Measurements from ENCODE around the gene TMEM234. TPM values are rescaled to one million over a fixed set of nuclear protein-coding genes. Genes with fewer than 3 reads are reported as not detected.

TMEM234 gene
- total and polyA plus RNA-seq, 2 experiments from 2014 or later = 24.1 to 38.0 TPM

DNA sequence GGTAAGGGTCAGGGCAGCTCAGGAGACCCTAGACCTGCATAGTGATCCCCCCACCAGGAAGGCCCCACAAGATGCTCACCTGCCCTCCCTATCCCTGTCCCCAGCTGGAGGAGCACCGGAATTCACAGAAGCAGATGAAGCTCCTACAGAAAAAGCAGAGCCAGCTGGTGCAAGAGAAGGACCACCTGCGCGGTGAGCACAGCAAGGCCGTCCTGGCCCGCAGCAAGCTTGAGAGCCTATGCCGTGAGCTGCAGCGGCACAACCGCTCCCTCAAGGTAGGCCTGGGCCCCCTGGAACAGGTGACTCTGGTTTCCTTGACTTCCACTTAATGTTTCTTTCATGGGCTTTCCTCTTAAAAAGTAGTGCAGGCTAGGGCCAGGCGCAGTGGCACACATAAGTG is 34.3 kb downstream of the TMEM234 start:
- H3K9me3 ChIP-seq (ENCODE audit: low read depth) = no peaks in the 10 kb centered on the region
- no peaks in the 10 kb centered on the region for H3K4me1 ChIP-seq (ENCODE audit: low read depth)
- DNase-seq (ENCODE audit: low read depth in 1 of 2, low spot score in 1 of 2) = no peak
- H3K4me3 ChIP-seq = no peak overlapping the region
- TF ChIP-seq, protein P1, sequence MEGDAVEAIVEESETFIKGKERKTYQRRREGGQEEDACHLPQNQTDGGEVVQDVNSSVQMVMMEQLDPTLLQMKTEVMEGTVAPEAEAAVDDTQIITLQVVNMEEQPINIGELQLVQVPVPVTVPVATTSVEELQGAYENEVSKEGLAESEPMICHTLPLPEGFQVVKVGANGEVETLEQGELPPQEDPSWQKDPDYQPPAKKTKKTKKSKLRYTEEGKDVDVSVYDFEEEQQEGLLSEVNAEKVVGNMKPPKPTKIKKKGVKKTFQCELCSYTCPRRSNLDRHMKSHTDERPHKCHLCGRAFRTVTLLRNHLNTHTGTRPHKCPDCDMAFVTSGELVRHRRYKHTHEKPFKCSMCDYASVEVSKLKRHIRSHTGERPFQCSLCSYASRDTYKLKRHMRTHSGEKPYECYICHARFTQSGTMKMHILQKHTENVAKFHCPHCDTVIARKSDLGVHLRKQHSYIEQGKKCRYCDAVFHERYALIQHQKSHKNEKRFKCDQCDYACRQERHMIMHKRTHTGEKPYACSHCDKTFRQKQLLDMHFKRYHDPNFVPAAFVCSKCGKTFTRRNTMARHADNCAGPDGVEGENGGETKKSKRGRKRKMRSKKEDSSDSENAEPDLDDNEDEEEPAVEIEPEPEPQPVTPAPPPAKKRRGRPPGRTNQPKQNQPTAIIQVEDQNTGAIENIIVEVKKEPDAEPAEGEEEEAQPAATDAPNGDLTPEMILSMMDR (IDR thresholded peaks at IDR 0.05; ENCODE audit: low read depth, low read length) = no peak
- no peak overlapping the region for H3K27ac ChIP-seq
- H3K27me3 ChIP-seq = no peaks in the 10 kb centered on the region
- H3K36me3 ChIP-seq = peaks cover 60% of the 10 kb centered on the region

DNA sequence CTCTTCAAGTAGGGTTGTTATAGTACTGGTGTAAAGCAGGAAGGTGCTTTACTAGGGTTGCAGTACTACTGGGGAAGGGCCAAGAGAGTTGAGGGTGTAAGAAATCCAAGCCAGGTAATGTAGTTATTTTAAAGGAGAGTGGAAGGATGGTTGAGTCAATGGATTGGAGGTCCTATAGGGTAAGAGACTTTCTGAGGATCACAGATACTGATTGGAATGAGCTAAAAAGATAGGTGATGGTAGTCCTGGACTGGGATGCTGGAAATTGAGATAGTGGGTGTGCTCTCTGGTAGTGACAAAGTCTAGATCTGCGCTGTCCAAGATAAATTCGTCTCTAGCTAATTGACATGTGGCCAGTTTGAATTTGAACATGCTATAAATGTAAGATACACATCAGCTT is 35.7 kb downstream of the TMEM234 start:
- TF ChIP-seq, protein P1 (IDR thresholded peaks at IDR 0.05; ENCODE audit: low read depth, low read length) = no peak
- DNase-seq (ENCODE audit: low read depth in 1 of 2, low spot score in 1 of 2) = no peak
- Histone ChIP-seq H3K4me3 (no peak overlapping the region), H3K4me1 (ENCODE audit: low read depth) (peaks cover under 1% of the 10 kb centered on the region), H3K9me3 (ENCODE audit: low read depth) (no peaks in the 10 kb centered on the region), H3K36me3 (peaks cover 53% of the 10 kb centered on the region), H3K27me3 (no peaks in the 10 kb centered on the region), H3K27ac (no peak overlapping the region)

DNA sequence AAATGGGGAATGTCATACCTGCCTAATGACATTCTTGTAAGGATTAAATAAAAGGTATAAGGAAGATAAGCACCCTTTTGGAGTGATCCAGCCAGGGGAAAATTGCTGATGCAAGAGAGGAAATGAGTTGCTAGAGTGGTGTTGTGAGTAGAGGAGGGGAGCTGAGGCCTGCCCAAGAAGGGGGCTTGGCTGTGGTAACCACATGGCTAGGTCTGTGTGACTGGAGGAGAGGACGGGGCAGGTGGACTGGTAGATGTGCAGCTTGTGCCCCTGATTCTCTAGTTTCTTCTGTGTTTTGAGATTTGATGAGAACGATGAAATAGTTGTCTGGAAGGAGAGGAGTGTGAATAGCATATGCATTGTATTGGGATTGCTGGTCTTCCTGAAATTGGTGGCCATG is 36.1 kb downstream of the TMEM234 start:
- Histone ChIP-seq H3K27ac (no peak overlapping the region), H3K4me3 (no peak overlapping the region), H3K36me3 (peaks cover 53% of the 10 kb centered on the region), H3K4me1 (ENCODE audit: low read depth) (peaks cover 5% of the 10 kb centered on the region), H3K27me3 (no peaks in the 10 kb centered on the region), H3K9me3 (ENCODE audit: low read depth) (no peaks in the 10 kb centered on the region)
- no peak for DNase-seq (ENCODE audit: low read depth in 1 of 2, low spot score in 1 of 2)
- TF ChIP-seq, protein P1 (IDR thresholded peaks at IDR 0.05; ENCODE audit: low read depth, low read length) = no peak

DNA sequence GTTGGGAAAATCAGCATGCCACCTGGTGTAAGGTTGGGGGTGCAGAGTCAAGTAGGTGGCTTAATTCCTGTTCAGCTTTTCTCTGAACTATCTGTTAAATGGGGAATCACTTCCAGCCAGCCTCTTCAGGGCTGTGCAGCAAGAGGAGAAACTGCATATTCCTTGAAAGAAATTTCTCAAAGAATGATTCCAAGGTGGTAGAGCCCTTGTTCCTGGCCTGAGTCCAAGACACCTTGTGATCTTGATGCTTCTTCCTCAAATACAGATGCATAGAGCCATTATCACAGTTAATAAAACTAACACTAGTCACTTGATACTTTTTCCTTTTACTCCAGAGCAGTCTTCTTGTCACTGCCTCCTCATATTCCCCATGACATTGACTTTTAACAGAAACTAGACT is 37.5 kb downstream of the TMEM234 start:
- TF ChIP-seq, protein P1 (IDR thresholded peaks at IDR 0.05; ENCODE audit: low read depth, low read length) = no peak
- H3K27ac ChIP-seq = no peak overlapping the region
- peaks cover 43% of the 10 kb centered on the region for H3K36me3 ChIP-seq
- H3K9me3 ChIP-seq (ENCODE audit: low read depth) = no peaks in the 10 kb centered on the region
- DNase-seq (ENCODE audit: low read depth in 1 of 2, low spot score in 1 of 2) = no peak
- H3K4me1 ChIP-seq (ENCODE audit: low read depth) = peaks cover 11% of the 10 kb centered on the region
- H3K27me3 ChIP-seq = no peaks in the 10 kb centered on the region
- H3K4me3 ChIP-seq = no peak overlapping the region

DNA sequence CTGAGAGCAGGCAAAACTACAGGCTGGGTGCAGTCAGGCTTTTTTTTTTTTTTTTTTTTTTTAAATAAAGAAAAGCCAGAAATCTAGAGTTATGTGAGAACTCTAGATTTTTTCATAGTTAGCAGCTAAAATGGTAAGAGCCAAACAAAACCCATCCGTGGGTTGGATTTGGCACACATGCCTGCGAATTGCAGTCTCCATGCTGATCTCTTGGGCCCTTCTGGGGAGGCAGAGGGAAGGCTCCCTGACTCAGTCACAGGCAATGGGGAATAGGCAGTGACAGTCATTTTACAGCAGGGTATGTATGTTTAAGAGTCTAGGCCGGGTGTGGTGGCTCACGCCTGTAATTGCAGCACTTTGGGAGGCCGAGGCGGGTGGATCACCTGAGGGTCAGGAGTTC is 40.1 kb downstream of the TMEM234 start:
- Histone ChIP-seq H3K36me3 (peaks cover 18% of the 10 kb centered on the region), H3K4me1 (ENCODE audit: low read depth) (peaks cover 14% of the 10 kb centered on the region), H3K4me3 (no peak overlapping the region), H3K9me3 (ENCODE audit: low read depth) (no peaks in the 10 kb centered on the region), H3K27ac (no peak overlapping the region), H3K27me3 (no peaks in the 10 kb centered on the region)
- no peak for DNase-seq (ENCODE audit: low read depth in 1 of 2, low spot score in 1 of 2)
- TF ChIP-seq, protein P1 (IDR thresholded peaks at IDR 0.05; ENCODE audit: low read depth, low read length) = no peak

DNA sequence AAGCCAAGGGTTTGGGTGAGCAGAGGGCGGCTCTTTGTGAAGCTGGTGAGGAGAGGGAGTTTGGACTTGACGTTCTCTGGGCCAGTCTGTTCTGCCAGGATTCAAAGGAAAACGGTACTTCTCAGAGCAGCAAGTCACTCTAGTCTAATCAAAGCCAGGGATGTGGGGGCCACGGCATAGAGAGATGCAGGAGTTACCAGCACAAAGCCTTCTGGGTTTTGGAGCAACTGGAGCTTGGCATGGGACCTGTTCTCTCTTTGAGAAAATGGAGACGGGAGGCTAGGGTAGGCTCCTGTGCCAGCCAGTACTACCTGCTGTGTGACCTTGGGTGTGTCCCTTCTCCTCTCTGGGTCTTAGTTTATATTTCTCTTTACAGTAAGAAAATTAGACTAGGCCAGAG is 40.6 kb downstream of the TMEM234 start:
- no peaks in the 10 kb centered on the region for H3K27me3 ChIP-seq
- H3K9me3 ChIP-seq (ENCODE audit: low read depth) = no peaks in the 10 kb centered on the region
- peaks cover 14% of the 10 kb centered on the region for H3K4me1 ChIP-seq (ENCODE audit: low read depth)
- DNase-seq (ENCODE audit: low read depth in 1 of 2, low spot score in 1 of 2) = no peak
- no peak overlapping the region for H3K27ac ChIP-seq
- H3K36me3 ChIP-seq = peaks cover 14% of the 10 kb centered on the region
- H3K4me3 ChIP-seq = no peak overlapping the region
- TF ChIP-seq, protein P1 (IDR thresholded peaks at IDR 0.05; ENCODE audit: low read depth, low read length) = no peak

All from cardiac muscle cell (in vitro differentiated cells and primary cell).